Activated CD8-positive, alpha-beta memory T cell treated with anti-CD3 and anti-CD28 coated beads, Interleukin-2, amount 50 U/mL, for 24 hours (primary cell): ENCODE results near the gene THADA.
"Not testable (repeated sequence)": the region's sequence is repeated elsewhere in the genome, so short reads cannot be mapped to it uniquely, and the experiment has no call there.

Experiments
- DNase-seq: peaks from one replicate; pipeline ENCODE4 v3.0.0-alpha.2; 2020; ENCODE audit errors: extremely low read depth

THADA gene

GRCh38 chr2:43209204-43209717, 386.6 kb downstream of the THADA start:
- DNase-seq, result no peak

- no peak for DNase-seq
Measured at GRCh38 chr2:43207553-43208300, 388.1 kb downstream of the THADA start.

- no peak for DNase-seq
Measured at GRCh38 chr2:43206602-43207001, 389.2 kb downstream of the THADA start.

GRCh38 chr2:43203373-43203772, 392.5 kb downstream of the THADA start:
- DNase-seq, result no peak

GRCh38 chr2:43202289-43202688, 393.5 kb downstream of the THADA start:
- no peak for DNase-seq

- no peak for DNase-seq
Measured at GRCh38 chr2:43201497-43201896, 394.3 kb downstream of the THADA start.

- no peak for DNase-seq
Measured at GRCh38 chr2:43201016-43201415, 394.8 kb downstream of the THADA start.

- no peak for DNase-seq
Measured at GRCh38 chr2:43199492-43200488, 396.0 kb downstream of the THADA start.

- DNase-seq, result no peak
Measured at GRCh38 chr2:43198263-43198662, 397.6 kb downstream of the THADA start.

GRCh38 chr2:43197588-43197896, 398.3 kb downstream of the THADA start:
- DNase-seq, result no peak

GRCh38 chr2:43196768-43197587, 398.9 kb downstream of the THADA start:
- DNase-seq, result no peak

GRCh38 chr2:43194121-43194869, 401.5 kb downstream of the THADA start:
- DNase-seq, result no peak

GRCh38 chr2:43193652-43194120, 402.2 kb downstream of the THADA start:
- no peak for DNase-seq

GRCh38 chr2:43192744-43193651, 402.8 kb downstream of the THADA start:
- no peak for DNase-seq

- DNase-seq, result no peak
Measured at GRCh38 chr2:43191947-43192516, 403.8 kb downstream of the THADA start.

GRCh38 chr2:43190311-43191052, 405.4 kb downstream of the THADA start:
- no peak for DNase-seq

GRCh38 chr2:43189861-43190260, 406.0 kb downstream of the THADA start:
- not testable (repeated sequence) for DNase-seq

GRCh38 chr2:43188561-43189386, 407.1 kb downstream of the THADA start:
- DNase-seq, result no peak
